C4-2B (cell line): ENCODE results near the gene BRD1.

Experiments
- H3K27ac ChIP-seq: fragments of 450-650 bp; 2 replicates; pipeline ENCODE4 v1.5.1; 2017
- CTCF ChIP-seq: fragments of 450-650 bp; conservative IDR thresholded peaks from 2 replicates; pipeline ENCODE4 v1.5.1; 2017; ENCODE audit warnings: mild to moderate bottlenecking
- ZFX ChIP-seq: fragments of 450-650 bp; IDR thresholded peaks from 2 replicates; pipeline ENCODE4 v1.6.1; 2017

The BRD1 gene

GRCh38 chr22:49850959-49851802 is 23.5 kb upstream of the BRD1 start:
- H3K27ac ChIP-seq: no peak overlapping the region
- TF ChIP-seq ZFX (no peak), CTCF (no peak)

- TF ChIP-seq CTCF: no peak
Observed at GRCh38 chr22:49850021-49850911, 22.6 kb upstream of the BRD1 start.

GRCh38 chr22:49849161-49850020 is 21.7 kb upstream of the BRD1 start:
- no peak for TF ChIP-seq CTCF
- H3K27ac ChIP-seq: no peak overlapping the region

More at GRCh38 chr22:49850021-49850911, 22.6 kb upstream of the BRD1 start:
- no peak overlapping the region for H3K27ac ChIP-seq

GRCh38 chr22:49848690-49849160 is 21.1 kb upstream of the BRD1 start:
- TF ChIP-seq CTCF (no peak), ZFX (no peak)
- no peak overlapping the region for H3K27ac ChIP-seq

- no peak for TF ChIP-seq ZFX
- no peak for TF ChIP-seq CTCF
- H3K27ac ChIP-seq: no peak overlapping the region
Observed at GRCh38 chr22:49847751-49848689, 20.3 kb upstream of the BRD1 start.
